DOHH2 (cell line): Measurements from ENCODE around the gene SOX18.
A peak's percentile ranks its signal among the peaks of the same experiment; 100 is the strongest.

Source experiments
- EZH2phosphoT487 ChIP-seq: fragments of 200-600 bp; sonication (generic); IDR thresholded peaks from 2 replicates; pipeline ENCODE4 v1.6.1; 2017; ENCODE audit warnings: borderline replicate concordance, mild to moderate bottlenecking, antibody characterized with exemption, low read length, moderate library complexity, mixed read lengths
- TF ChIP-seq, protein P1 (sequence below): fragments of 200-600 bp; sonication (generic); IDR thresholded peaks from one replicate; pipeline ENCODE4 v1.5.1; 2014; ENCODE audit warnings: antibody characterized with exemption, mild to moderate bottlenecking, low read depth, low read length; ENCODE audit not compliant: poor library complexity, severe bottlenecking

DNA sequence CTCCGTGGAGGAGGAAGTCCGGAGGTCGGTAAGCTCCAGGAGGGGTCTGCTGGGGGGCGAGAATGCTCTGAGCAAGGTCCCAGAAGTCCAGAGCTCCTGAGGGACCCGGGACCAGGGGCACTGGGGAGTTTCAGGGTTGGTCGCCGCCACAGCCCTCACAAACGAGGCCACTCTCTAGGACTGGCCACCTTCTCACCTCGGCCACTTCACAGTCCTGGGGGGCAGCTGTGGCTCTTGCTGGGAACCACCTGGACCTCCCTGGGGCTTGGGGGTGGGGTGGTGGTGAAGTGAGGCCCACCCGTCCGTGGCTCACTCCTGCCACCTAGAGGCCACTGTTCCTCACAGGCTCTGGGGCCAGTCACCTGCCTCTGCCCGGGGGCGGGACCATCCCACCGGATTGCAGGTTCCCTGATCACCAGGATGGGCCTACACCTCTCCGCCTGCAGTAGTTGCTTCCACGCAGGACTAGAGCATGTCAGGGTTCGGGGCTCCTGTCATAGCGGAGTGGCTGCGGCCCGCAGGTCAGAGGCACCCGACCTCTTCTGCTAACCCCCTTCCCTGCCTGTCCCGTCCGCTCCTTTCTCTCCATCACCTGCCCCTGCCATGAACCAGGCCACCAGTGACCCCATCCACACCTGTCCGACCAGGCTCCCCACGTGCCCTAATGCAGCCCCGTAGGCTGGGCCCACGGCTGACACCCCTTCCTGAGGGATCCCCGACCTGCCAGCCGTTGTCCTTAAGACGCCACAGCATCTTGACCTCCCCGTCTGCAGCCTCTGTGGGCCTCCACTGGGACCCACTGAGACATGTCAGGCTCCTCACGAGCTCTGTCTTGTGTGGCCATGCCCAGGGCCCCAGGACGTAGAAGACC lies 8.4 kb upstream of the SOX18 start:
- TF ChIP-seq, protein P1, sequence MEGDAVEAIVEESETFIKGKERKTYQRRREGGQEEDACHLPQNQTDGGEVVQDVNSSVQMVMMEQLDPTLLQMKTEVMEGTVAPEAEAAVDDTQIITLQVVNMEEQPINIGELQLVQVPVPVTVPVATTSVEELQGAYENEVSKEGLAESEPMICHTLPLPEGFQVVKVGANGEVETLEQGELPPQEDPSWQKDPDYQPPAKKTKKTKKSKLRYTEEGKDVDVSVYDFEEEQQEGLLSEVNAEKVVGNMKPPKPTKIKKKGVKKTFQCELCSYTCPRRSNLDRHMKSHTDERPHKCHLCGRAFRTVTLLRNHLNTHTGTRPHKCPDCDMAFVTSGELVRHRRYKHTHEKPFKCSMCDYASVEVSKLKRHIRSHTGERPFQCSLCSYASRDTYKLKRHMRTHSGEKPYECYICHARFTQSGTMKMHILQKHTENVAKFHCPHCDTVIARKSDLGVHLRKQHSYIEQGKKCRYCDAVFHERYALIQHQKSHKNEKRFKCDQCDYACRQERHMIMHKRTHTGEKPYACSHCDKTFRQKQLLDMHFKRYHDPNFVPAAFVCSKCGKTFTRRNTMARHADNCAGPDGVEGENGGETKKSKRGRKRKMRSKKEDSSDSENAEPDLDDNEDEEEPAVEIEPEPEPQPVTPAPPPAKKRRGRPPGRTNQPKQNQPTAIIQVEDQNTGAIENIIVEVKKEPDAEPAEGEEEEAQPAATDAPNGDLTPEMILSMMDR: peak; percentile 87
- TF ChIP-seq EZH2phosphoT487: no peak
